PC-9 (cell line): ENCODE measurements around the gene C3AR1. TPM values are rescaled to one million over a fixed set of nuclear protein-coding genes. Genes with fewer than 3 reads are reported as not detected.
"Not testable (repeated sequence)": the region's sequence is repeated elsewhere in the genome, so short reads cannot be mapped to it uniquely, and the experiment has no call there.

Source experiments
- BruUV-seq: library from RNA; stranded (reverse); fragments of 400-500 nt; replicated peaks from 2 replicates; lab custom pipeline; 2021; lab: Mats Ljungman, UMichigan
- CTCF ChIA-PET: fragments of 300-600 bp; sonication (Branson Sonifier 250); formaldehyde crosslinking; loops from one replicate; lab custom pipeline; 2022; ENCODE audit warnings: antibody characterized with exemption; lab: Charles Lee
- POLR2A ChIA-PET: fragments of 300-600 bp; sonication (Branson Sonifier 250); formaldehyde crosslinking; loops from one replicate; lab custom pipeline; 2022; ENCODE audit warnings: antibody characterized with exemption; ENCODE audit not compliant: unreplicated experiment; lab: Charles Lee
- DNase-seq, 2 experiments: peaks; one replicate each; pipeline versions ENCODE4 v3.0.0 to v3.0.0-alpha.2; 2015 to 2022; ENCODE audit warnings: mixed read lengths in 1 of 2
- H2AFZ ChIP-seq: fragments of 200-600 bp; sonication (generic); 2 replicates; pipeline ENCODE4 v1.8.1; 2017; ENCODE audit warnings: antibody characterized with exemption
- H3F3A ChIP-seq: fragments of 200-600 bp; sonication (generic); 2 replicates; pipeline ENCODE4 v1.8.1; 2017; ENCODE audit warnings: antibody characterized with exemption, mild to moderate bottlenecking, low read depth; ENCODE audit not compliant: insufficient read depth
- H3K27ac ChIP-seq: fragments of 200-600 bp; sonication (generic); 2 replicates; pipeline ENCODE4 v1.6.1; 2016; ENCODE audit warnings: mixed run types
- H3K27me3 ChIP-seq: fragments of 200-600 bp; sonication (generic); 2 replicates; pipeline ENCODE4 v1.6.1; 2016; ENCODE audit warnings: low read depth, mixed run types; ENCODE audit not compliant: insufficient read depth
- H3K36me3 ChIP-seq: fragments of 200-600 bp; sonication (generic); 2 replicates; pipeline ENCODE4 v1.6.1; 2016; ENCODE audit warnings: low read depth, mixed run types
- H3K4me1 ChIP-seq: fragments of 200-600 bp; sonication (generic); replicated peaks from 2 replicates; pipeline ENCODE4 v1.6.1; 2016; ENCODE audit warnings: mixed run types; ENCODE audit not compliant: insufficient read depth
- H3K4me2 ChIP-seq: fragments of 200-600 bp; sonication (generic); 2 replicates; pipeline ENCODE4 v1.6.1; 2017; ENCODE audit warnings: mixed run types
- H3K4me3 ChIP-seq: fragments of 200-600 bp; sonication (generic); 2 replicates; pipeline ENCODE4 v1.6.1; 2016; ENCODE audit warnings: mixed run types
- H3K79me2 ChIP-seq: fragments of 200-600 bp; sonication (generic); 2 replicates; pipeline ENCODE4 v1.6.1; 2017; ENCODE audit warnings: low read depth, mixed run types
- H3K9me2 ChIP-seq: fragments of 200-600 bp; sonication (generic); 2 replicates; pipeline ENCODE4 v1.8.1; 2017; ENCODE audit warnings: mild to moderate bottlenecking; ENCODE audit not compliant: insufficient read depth
- H3K9me3 ChIP-seq: fragments of 200-600 bp; sonication (generic); 2 replicates; pipeline ENCODE4 v1.8.1; 2016; ENCODE audit warnings: low read depth; ENCODE audit not compliant: insufficient read depth
- H4K20me1 ChIP-seq: fragments of 200-600 bp; sonication (generic); 2 replicates; pipeline ENCODE4 v1.8.1; 2017; ENCODE audit not compliant: insufficient read depth
- CTCF ChIP-seq: fragments of 200-600 bp; sonication (generic); conservative IDR thresholded peaks from 2 replicates; pipeline ENCODE4 v1.6.1; 2017; ENCODE audit warnings: mixed run types, antibody characterized with exemption, mild to moderate bottlenecking, moderate library complexity
- EZH2 ChIP-seq: fragments of 200-600 bp; sonication (generic); IDR thresholded peaks from 2 replicates; pipeline ENCODE4 v1.8.0; 2017; ENCODE audit warnings: antibody characterized with exemption, low read depth
- intact Hi-C: fragments of 100-400 bp; cut with micrococcal nuclease; formaldehyde crosslinking; loops from one replicate; pipeline ENCODE4 v1.10.0; 2022; ENCODE audit not compliant: unreplicated experiment
- total RNA-seq: library from RNA; stranded (reverse); gene quantifications from 2 replicates; pipeline ENCODE4 v1.2.3, GENCODE V29; 2021

C3AR1 gene
- total RNA-seq, 1 experiment from 2014 or later: not detected

- Histone ChIP-seq H3K27ac (peak overlapping the region; percentile 89), H3K4me1 (peaks cover 13% of the 10 kb centered on the region), H3K4me2 (peak overlapping the region; percentile 83), H3F3A (peaks cover 18% of the 10 kb centered on the region), H3K79me2 (no peaks in the 10 kb centered on the region), H3K36me3 (no peaks in the 10 kb centered on the region), H3K9me2 (no peaks in the 10 kb centered on the region), H3K4me3 (peak overlapping the region; percentile 70), H3K27me3 (no peaks in the 10 kb centered on the region), H2AFZ (peak overlapping the region; percentile 95), H4K20me1 (no peaks in the 10 kb centered on the region), H3K9me3 (no peaks in the 10 kb centered on the region)
- ChIA-PET POLR2A (no interaction called here), CTCF (interaction anchor here (0.7 to 1.0 kb wide), 2 partner anchors 49 to 93 kb away, joined by 4 to 8 read pairs; no protein-coding TSS in a partner anchor)
- no TSS peak for BruUV-seq
- no peak for TF ChIP-seq EZH2
- TF ChIP-seq CTCF: no peak
- intact Hi-C loops: loop anchor here (2.0 kb wide), 4 partner anchors 36 to 216 kb away; no protein-coding TSS in a partner anchor
- peak; percentile 98 for DNase-seq
These were observed 39.8 kb downstream of the C3AR1 start for GRCh38 chr12:8026291-8026900.

GRCh38 chr12:8018666-8019581 lies 47.2 kb downstream of the C3AR1 start:
- Histone ChIP-seq H3K9me3 (no peaks in the 10 kb centered on the region), H3K9me2 (no peaks in the 10 kb centered on the region), H3K27me3 (peaks cover 35% of the 10 kb centered on the region), H3F3A (no peaks in the 10 kb centered on the region), H3K4me2 (peak overlapping the region; percentile 79), H3K27ac (no peak overlapping the region), H2AFZ (peak overlapping the region; percentile 44; the same call in 1 of the 2 replicates), H4K20me1 (no peaks in the 10 kb centered on the region), H3K4me3 (peak overlapping the region; percentile 56), H3K79me2 (no peaks in the 10 kb centered on the region), H3K36me3 (no peaks in the 10 kb centered on the region), H3K4me1 (peaks cover 6% of the 10 kb centered on the region; the same call in 1 of the 2 replicates)
- intact Hi-C loops: no loop called here
- CTCF ChIA-PET: no interaction called here
- POLR2A ChIA-PET: interaction anchor here (0.7 kb wide), 1 partner anchor 168 kb away, joined by 3 read pairs; no protein-coding TSS in a partner anchor
- peak in 1 of 2 experiments; percentile 45 for DNase-seq
- no TSS peak for BruUV-seq
- TF ChIP-seq CTCF: no peak
- TF ChIP-seq EZH2: peak; percentile 99

- H3K36me3 ChIP-seq, H3K4me1 ChIP-seq, H3K9me3 ChIP-seq, POLR2A ChIA-PET, H2AFZ ChIP-seq, H3K27ac ChIP-seq, H3K79me2 ChIP-seq, H3K9me2 ChIP-seq, BruUV-seq, intact Hi-C loops, CTCF ChIA-PET, H3F3A ChIP-seq, DNase-seq, H4K20me1 ChIP-seq: not testable (repeated sequence)
- Histone ChIP-seq H3K4me3 (peak overlapping the region; percentile 56; the same call in 1 of the 2 replicates), H3K27me3 (peaks cover 35% of the 10 kb centered on the region), H3K4me2 (peak overlapping the region; percentile 79)
These were observed 47.9 kb downstream of the C3AR1 start for GRCh38 chr12:8018213-8018612.
